K562 (cell line): ENCODE results near the gene RXRB. TPM values are rescaled to one million over a fixed set of nuclear protein-coding genes. Genes with fewer than 3 reads are reported as not detected.
A peak's percentile ranks its signal among the peaks of the same experiment; 100 is the strongest.

Experiments used
- ATAC-seq: fragments of 200-7000 bp; cut with Tn5 transposase; 3 replicates; pipeline ENCODE4 v1.9.1; 2020; ENCODE audit warnings: moderate library complexity
- BruUV-seq: library from RNA; stranded (reverse); fragments of 400-500 nt; replicated peaks from 2 replicates; lab custom pipeline; 2021; lab: Mats Ljungman, UMichigan
- CTCF ChIA-PET: fragments of 300-600 bp; formaldehyde crosslinking; extraction: SDS; loops from one replicate; lab custom pipeline; 2021; ENCODE audit warnings: low intra/inter-chr PET ratio; lab: Yijun Ruan, JAX
- POLR2A ChIA-PET: fragments of 300-600, 350-650 bp; sonication (Branson Sonifier 250); formaldehyde crosslinking; extraction: SDS; loops from one replicate; lab custom pipeline; 2021; ENCODE audit warnings: antibody characterized with exemption, inconsistent platforms; lab: Yijun Ruan, JAX
- DNase-seq, 4 experiments: peaks; one replicate each; pipeline versions ENCODE4 v3.0.0 to v3.0.0-alpha.2; 2011 to 2018; ENCODE audit warnings: low spot score in 3 of 4, mixed read lengths in 3 of 4; ENCODE audit errors: extremely low read depth in 1 of 4
- FAIRE-seq: peaks from 2 replicates; lab custom pipeline; 2011; peaks lifted over from hg19 to GRCh38; lab: Jason Lieb, UNC
- H2AFZ ChIP-seq: 2 replicates; pipeline ENCODE4 v1.6.0; 2011; ENCODE audit warnings: low read depth, low read length, control low read depth, inconsistent platforms
- H3K27ac ChIP-seq: fragments of 200-600 bp; 3 replicates; pipeline ENCODE4 v1.8.0; 2011; ENCODE audit warnings: low read depth, mild to moderate bottlenecking, control low read depth, inconsistent platforms, low read length, moderate library complexity, mixed read lengths; ENCODE audit errors: extremely low read depth
- H3K27me3 ChIP-seq, 2 experiments: fragments of 300-600 bp in 1 of 2; 2 replicates in 1 of 2; 3 replicates in 1 of 2; pipeline versions ENCODE4 v1.6.0 to v1.8.0; 2011; ENCODE audit warnings: inconsistent platforms in 2 of 2, low read length in 2 of 2, mild to moderate bottlenecking in 1 of 2, mixed read lengths in 1 of 2, moderate library complexity in 1 of 2; ENCODE audit not compliant: control insufficient read depth in 2 of 2, insufficient read depth in 2 of 2
- H3K36me3 ChIP-seq: fragments of 300-600 bp; 3 replicates; pipeline ENCODE4 v1.8.0; 2011; ENCODE audit warnings: mild to moderate bottlenecking, low read length, inconsistent platforms; ENCODE audit not compliant: control insufficient read depth, insufficient read depth
- H3K4me1 ChIP-seq, 2 experiments: fragments of 200-600 bp in 1 of 2; replicated peaks in 1 of 2; 2 replicates in 1 of 2; 3 replicates in 1 of 2; pipeline versions ENCODE4 v1.5.1 to v1.8.0; 2011; ENCODE audit warnings: inconsistent platforms in 2 of 2, low read length in 2 of 2, mild to moderate bottlenecking in 1 of 2, mixed read lengths in 1 of 2, moderate library complexity in 1 of 2; ENCODE audit not compliant: control insufficient read depth in 2 of 2, insufficient read depth in 2 of 2
- H3K4me2 ChIP-seq: 2 replicates; pipeline ENCODE4 v1.6.1; 2011; ENCODE audit warnings: low read length, control low read depth, inconsistent platforms, mixed read lengths; ENCODE audit not compliant: insufficient read depth
- H3K4me3 ChIP-seq: fragments of 200-600 bp; sonication (generic), shearing (Covaris generic); 2 replicates; pipeline ENCODE4 v1.5.1; 2016; ENCODE audit warnings: control low read depth, inconsistent platforms
- H3K79me2 ChIP-seq: fragments of 200-600 bp; 3 replicates; pipeline ENCODE4 v1.8.0; 2011; ENCODE audit warnings: low read length, inconsistent platforms; ENCODE audit not compliant: control insufficient read depth, insufficient read depth
- H3K9ac ChIP-seq, 2 experiments: 2 replicates each; pipeline versions ENCODE4 v1.6.0 to v1.6.1; 2011; ENCODE audit warnings: low read depth in 2 of 2, low read length in 2 of 2, control low read depth in 1 of 2, inconsistent platforms in 1 of 2, mild to moderate bottlenecking in 1 of 2, mixed read lengths in 1 of 2; ENCODE audit not compliant: insufficient read depth in 1 of 2
- H3K9me1 ChIP-seq: one replicate; pipeline ENCODE4 v1.6.0; 2011; ENCODE audit warnings: inconsistent platforms, mild to moderate bottlenecking, low read length, moderate library complexity; ENCODE audit not compliant: control insufficient read depth, insufficient read depth
- H3K9me3 ChIP-seq: replicated peaks from 2 replicates; pipeline ENCODE4 v1.5.1; 2011; ENCODE audit warnings: low read depth, low read length, inconsistent platforms; ENCODE audit not compliant: control insufficient read depth, insufficient read depth
- H4K20me1 ChIP-seq: replicated peaks from 2 replicates; pipeline ENCODE4 v1.6.1; 2011; ENCODE audit warnings: low read length, inconsistent platforms, mixed read lengths; ENCODE audit not compliant: control insufficient read depth, insufficient read depth
- SRF ChIP-seq, 2 experiments: fragments of 250-450, 450-650 bp in 1 of 2; sonication (Bioruptor Pico) in 1 of 2; sonication (generic) in 1 of 2; formaldehyde crosslinking; IDR thresholded peaks; 2 replicates each; pipeline versions ENCODE4 v1.5.0 to v1.5.1; 2020 to 2022; ENCODE audit warnings: mild to moderate bottlenecking in 1 of 2, missing genetic modification reagents in 1 of 2
- ZNF740 ChIP-seq, 3 experiments: fragments of 200-800 bp in 1 of 3; sonication (Bioruptor generic) in 1 of 3; sonication (generic) in 1 of 3; formaldehyde crosslinking in 1 of 3; IDR thresholded peaks; 2 replicates each; pipeline versions ENCODE4 v1.6.1 to v1.8.0; 2016 to 2022; ENCODE audit warnings: mild to moderate bottlenecking in 2 of 3, missing compliant biosample characterization in 2 of 3, missing genetic modification characterization in 2 of 3, missing genetic modification reagents in 1 of 3
- WGBS: fragments of 100-300 bp; shearing (Covaris generic); methylation state at CpG from one replicate; pipeline ENCODE4 v1.1.6; 2016; ENCODE audit warnings: low coverage, mixed read lengths; ENCODE audit not compliant: insufficient coverage; ENCODE audit errors: missing lambda C conversion rate; 5-methylcytosine and 5-hydroxymethylcytosine counted together
- in situ Hi-C: fragments of 300-500 bp; cut with MboI; formaldehyde crosslinking; loops from 4 replicates; pipeline ENCODE4 v1.15.0; 2018; ENCODE audit warnings: inconsistent platforms, mixed read lengths
- intact Hi-C: fragments of 100-400 bp; cut with micrococcal nuclease; formaldehyde crosslinking; loops from 2 replicates; pipeline ENCODE4 v1.14.2; 2022
- polyA plus RNA-seq, 8 experiments: library from polyadenylated mRNA; depleted of rRNA in 4 of 8; stranded (reverse) in 5 of 8; unstranded in 3 of 8; fragments of >200 nt; fragmentation: Nextera tagmentation in 2 of 8; fragmentation: Illumina TruSeq in 1 of 8; extraction: Ambion mirVana in 2 of 8; extraction: Trizol in 1 of 8; gene quantifications; 2 replicates each; pipeline versions ENCODE4 v1.2.1 to v1.2.3, GENCODE V29; 2011 to 2014; ENCODE audit warnings: inconsistent platforms in 1 of 8, missing spikeins in 1 of 8
- total RNA-seq, 7 experiments: library from RNA; depleted of rRNA in 6 of 7; stranded (reverse); fragments of >200 nt in 6 of 7; fragmentation: Illumina TruSeq in 2 of 7; extraction: Trizol in 2 of 7; gene quantifications; 2 replicates each; pipeline versions ENCODE4 v1.2.1 to v1.2.3, GENCODE V29; 2011 to 2021; ENCODE audit warnings: low replicate concordance in 1 of 7

The RXRB gene
- total and polyA plus RNA-seq, 9 of the 15 experiments (the other 6 are each of a cell fraction or from before 2014, with no cell fraction given): 0.76 to 35.5 (median 18.4) TPM

- no peak for DNase-seq
- 5% methylated on average over 7 of the region's 8 CpGs for WGBS
- CTCF ChIA-PET: interaction anchor here (1.0 to 2.7 kb wide), 5 partner anchors 46 to 172 kb away, joined by 4 to 20 read pairs (median 12); no protein-coding TSS in a partner anchor
Observed at GRCh38 chr6:33171880-33172687, 28.4 kb downstream of the RXRB start.

More at GRCh38 chr6:33171880-33172687, 28.4 kb downstream of the RXRB start:
- no peaks in the 10 kb centered on the region for H3K9me3 ChIP-seq
- H3K9me1 ChIP-seq: no peaks in the 10 kb centered on the region
- intact Hi-C loops (no loop called here), in situ Hi-C loops (no loop called here)
- no peaks in the 10 kb centered on the region for H3K79me2 ChIP-seq
- ATAC-seq (no peak), FAIRE-seq (no peak)
- H3K36me3 ChIP-seq: no peaks in the 10 kb centered on the region
- peaks cover 4% of the 10 kb centered on the region; the same call in 1 of the 2 replicates for H4K20me1 ChIP-seq
- H3K27ac ChIP-seq: no peak overlapping the region
- POLR2A ChIA-PET: interaction anchor here (0.9 kb wide), 1 partner anchor 99 kb away, joined by 3 read pairs; the partner anchor contains the start of genes RPS18 and VPS52
- no peak overlapping the region for H3K4me3 ChIP-seq
- H3K4me1 ChIP-seq: peaks cover 0 to 4% of the 10 kb centered on the region in 2 experiments; a peak in 1 of 5 replicates
- H2AFZ ChIP-seq: no peak overlapping the region
- H3K27me3 ChIP-seq: peaks cover 3 to 25% of the 10 kb centered on the region in 2 experiments; a peak in 4 of 5 replicates
- H3K4me2 ChIP-seq: no peak overlapping the region
- no TSS peak for BruUV-seq
- no peak overlapping the region for H3K9ac ChIP-seq
- TF ChIP-seq ZNF740 (CRISPR knock-in tag; IDR thresholded peaks at IDR 0.05) (peak; percentile 67; the same call in 1 of the 2 replicates), ZNF740 (tag; IDR thresholded peaks at IDR 0.05) (no peak), SRF (CRISPR knock-in tag; IDR thresholded peaks at IDR 0.05) (no peak)
